ENCODE measurements around the gene ANKS1A.

The ANKS1A gene

DNA sequence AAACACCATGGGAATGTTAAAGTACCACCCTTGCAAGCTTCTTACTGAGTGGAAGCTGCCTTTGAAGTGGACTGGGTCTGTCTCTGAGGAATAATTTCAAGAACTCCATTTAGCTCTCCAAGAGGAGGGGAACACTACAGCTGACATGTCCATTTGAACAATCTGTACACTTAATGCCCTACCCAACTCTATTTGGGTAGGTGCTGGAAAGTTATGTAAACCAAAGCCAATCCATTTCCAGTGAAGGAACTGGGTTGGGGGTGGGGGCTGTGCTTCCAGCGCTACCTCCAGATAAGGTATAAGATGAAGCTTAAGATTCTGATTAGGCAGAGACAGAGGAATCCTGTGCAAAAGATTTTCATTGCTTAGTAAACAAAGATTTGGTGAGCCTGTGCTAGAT, 130.1 kb downstream of the ANKS1A start:
- DNase-seq (ENCODE audit: low read depth in 2 of 2, low spot score in 1 of 2), result no peak

DNA sequence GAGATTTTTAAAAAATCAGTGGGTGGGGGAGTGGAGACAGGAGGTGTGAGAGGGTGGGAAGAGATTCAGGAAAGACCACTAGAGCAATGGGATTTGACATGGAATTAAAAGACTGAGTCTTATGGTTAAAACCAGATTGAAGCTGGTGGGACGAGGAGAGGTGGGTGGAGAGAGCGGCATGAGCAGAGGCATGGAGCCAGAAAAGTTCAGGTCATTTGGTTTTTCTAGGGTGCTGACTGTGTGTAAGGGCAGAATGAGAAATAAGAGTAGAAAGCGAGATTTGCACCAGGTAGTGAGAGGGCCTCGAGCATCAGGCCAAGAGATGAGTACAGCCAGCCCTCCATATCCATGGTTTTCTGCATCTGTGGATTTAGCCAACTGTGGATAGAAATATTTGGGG, 130.8 kb downstream of the ANKS1A start:
- DNase-seq (ENCODE audit: low read depth in 2 of 2, low spot score in 1 of 2), result no peak

DNA sequence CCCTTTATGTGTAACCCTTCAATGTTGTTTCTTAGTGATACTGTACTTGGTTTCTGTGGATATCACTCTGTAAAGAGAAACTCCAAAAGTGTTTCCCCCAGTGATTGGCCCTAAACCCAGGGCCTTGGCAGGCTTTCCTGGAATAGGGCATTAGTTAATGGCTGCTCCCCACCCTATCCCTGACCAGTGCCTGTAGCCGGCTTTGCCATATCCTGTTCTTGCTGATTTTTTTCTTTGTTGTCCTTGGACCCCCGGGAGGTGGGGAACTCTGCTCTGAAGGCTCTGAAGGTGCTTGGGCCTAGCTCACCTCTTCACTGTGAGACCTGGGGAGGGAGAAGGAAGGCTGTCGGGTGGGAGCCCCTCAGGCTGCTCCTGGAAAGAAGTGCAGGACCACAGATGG, 131.9 kb downstream of the ANKS1A start:
- DNase-seq (ENCODE audit: low read depth in 2 of 2, low spot score in 1 of 2), result no peak

GRCh38 chr6:35023091-35024000, 134.3 kb downstream of the ANKS1A start:
- DNase-seq (ENCODE audit: low read depth in 2 of 2, low spot score in 1 of 2), result no peak

GRCh38 chr6:35024551-35025054, 135.5 kb downstream of the ANKS1A start:
- no peak for DNase-seq (ENCODE audit: low read depth in 2 of 2, low spot score in 1 of 2)

- no peak for DNase-seq (ENCODE audit: low read depth in 2 of 2, low spot score in 1 of 2)
Measured at GRCh38 chr6:35025232-35026188, 136.5 kb downstream of the ANKS1A start.

DNA sequence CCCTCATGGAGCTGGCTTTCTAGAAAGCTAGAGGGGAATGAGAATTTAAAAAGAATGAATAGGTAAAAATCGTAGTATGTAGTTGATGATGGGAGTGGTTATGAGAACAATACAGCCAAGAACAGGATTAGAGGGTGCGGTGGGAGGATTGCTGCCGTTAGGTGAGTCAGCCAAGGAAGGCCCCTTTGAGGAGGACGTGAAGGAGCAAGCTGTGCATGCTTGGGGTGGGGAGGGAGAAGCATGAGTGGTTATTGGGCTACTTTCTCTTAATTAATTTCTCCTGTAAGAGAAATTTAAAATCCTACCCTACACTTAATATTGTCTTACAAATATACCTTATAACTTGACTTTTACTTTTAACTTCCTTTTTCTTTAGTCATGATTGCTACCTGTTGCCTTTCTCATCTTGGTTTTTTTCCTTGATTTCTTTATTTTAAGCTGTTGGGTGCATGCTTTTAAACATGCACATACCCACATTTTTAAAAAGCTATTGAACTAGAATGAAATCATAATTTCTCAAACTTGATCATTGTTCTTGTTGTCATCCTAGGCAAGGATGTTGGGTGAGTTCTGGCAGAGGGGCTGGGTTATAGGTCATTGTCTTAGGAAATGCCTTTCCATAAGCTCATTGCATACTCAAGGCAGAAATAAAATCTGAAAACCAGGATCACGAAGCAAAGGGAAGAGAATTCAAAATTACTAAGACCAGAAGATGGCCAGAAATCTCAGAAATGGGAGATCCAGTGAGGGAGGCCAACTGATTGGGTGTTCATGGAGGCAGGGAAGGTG, 137.6 kb downstream of the ANKS1A start:
- DNase-seq (ENCODE audit: low read depth in 2 of 2, low spot score in 1 of 2), result no peak

DNA sequence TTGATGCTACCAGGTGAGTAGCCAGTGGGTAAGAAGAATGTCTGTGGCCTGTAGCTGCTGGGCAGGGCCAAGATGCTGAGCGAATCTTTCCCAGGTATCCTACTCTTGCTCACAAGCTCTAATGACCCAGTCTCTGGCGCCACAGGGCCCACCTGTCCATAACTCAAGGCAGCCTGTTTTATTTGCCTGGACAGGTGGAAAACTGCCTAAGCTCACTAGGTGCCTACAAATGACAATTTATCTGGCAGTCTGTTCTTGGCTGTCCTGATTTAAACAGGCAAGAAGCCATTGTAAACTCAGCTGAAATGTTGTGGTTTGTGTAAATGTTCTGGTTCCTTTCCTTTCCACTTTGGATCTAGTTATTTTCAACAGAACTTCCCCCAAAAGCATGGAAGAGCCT, 138.8 kb downstream of the ANKS1A start:
- DNase-seq (ENCODE audit: low read depth in 2 of 2, low spot score in 1 of 2), result no peak

GRCh38 chr6:35028781-35029769, 140.0 kb downstream of the ANKS1A start:
- no peak for DNase-seq (ENCODE audit: low read depth in 2 of 2, low spot score in 1 of 2)

GRCh38 chr6:35030099-35030498, 141.0 kb downstream of the ANKS1A start:
- DNase-seq (ENCODE audit: low read depth in 2 of 2, low spot score in 1 of 2), result no peak

DNA sequence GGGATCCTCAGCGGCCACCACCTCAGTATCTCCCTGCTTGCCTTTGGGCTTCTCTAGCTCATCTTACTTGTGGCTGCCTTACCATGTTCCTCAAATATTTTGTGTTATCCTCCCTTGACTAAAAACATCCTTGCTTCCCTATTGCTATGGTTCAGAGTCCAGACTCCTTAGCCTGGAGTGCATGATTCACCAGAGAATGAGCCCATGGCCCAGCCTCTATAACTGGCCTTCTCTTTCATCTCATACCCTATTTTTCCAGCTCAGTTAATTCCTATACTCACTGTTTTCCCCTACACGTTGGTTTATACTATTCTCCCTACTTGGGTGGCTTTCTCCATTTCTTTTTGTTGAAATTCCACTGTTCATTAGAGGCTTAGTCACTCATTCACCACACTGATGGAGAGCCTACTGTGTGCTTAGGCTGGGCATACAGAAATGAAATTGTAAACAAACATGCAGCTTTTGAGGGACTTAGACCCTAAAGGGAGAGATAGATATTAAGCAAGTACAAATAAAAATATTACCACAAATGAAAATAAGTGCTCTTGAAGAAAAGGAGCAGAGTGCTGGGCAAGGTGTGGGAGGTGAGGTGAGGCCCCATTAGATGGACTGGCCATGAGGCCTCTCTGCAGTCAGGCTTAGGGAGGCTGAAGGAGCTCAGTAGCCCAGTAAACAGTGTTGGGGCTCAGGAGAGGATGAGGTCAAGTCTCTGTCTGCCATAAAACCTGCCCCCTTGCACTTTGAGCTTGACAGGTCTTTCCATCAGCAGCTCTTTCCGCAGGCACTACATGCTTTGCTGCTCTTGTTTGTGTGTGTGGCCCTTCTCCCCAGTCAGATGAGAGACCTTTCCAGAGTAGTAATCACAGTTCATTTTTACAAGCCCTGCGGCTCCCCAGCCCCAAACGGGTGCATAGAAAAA, 142.8 kb downstream of the ANKS1A start:
- DNase-seq (ENCODE audit: low read depth in 2 of 2, low spot score in 1 of 2), result no peak

GRCh38 chr6:35033683-35034082, 144.6 kb downstream of the ANKS1A start:
- DNase-seq (ENCODE audit: low read depth in 2 of 2, low spot score in 1 of 2), result no peak

DNA sequence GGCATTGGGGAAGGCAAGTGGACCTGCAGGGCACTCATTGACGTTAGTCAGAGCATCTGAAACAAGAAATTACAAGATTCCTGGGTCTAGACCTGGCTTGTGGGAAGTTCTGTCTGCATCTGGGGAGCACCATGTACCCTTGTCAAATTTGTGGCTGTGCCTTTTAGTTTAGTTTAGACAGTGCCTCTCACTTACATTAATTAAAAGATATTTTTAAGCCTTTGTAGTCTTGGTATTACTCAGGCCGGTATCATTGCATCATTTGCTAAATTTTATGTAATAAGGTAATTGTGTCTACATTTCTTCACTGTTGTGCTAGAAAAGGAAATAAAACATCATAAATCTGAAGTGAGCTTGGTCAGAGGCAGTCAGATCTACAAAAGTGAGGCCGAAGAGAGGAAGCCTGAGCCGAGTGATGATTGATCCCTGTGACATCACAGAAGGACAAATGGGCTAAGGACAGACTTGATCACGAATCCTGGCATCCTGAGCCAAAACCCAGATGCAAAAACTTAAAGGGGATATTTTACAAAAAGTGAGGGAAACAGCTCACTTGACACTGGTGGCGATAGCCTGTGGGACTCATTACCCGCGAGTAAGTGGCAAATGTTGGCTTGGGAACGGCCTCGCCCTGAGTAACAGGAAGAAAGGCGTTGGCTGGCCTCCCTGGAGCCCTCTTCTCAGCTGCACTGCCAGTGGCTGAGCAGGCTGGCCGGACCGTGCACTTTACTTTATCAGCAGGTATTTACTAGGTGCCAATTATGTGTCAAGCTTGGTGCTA, 145.5 kb downstream of the ANKS1A start:
- no peak for DNase-seq (ENCODE audit: low read depth in 2 of 2, low spot score in 1 of 2)

DNA sequence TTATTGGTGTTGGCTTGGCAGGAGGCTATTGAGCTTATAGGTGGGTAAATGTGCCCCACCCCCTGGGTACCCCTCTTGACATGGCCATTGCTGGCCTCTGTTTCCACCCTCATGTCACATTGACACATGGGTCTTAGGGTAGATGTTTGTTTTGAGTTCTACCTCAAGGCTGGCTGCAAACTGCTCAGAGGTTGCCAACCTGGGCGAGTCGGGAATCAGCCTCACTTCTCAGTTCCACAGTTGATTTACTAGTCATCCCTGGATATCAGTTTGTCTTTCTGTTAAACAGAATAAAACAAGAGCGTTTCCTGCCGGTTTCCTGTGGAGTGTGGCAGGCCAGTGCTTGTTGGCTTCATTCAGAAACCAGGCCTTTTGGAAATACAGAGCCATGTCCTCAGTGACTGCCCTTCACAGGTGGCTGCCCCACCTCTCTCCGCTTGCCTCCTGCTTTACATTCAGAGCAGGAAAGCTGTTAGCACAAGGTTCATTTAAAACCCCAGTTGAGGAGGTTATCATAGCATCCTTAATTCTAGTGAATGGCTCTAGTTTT, 146.5 kb downstream of the ANKS1A start:
- DNase-seq (ENCODE audit: low read depth in 2 of 2, low spot score in 1 of 2), result no peak

DNA sequence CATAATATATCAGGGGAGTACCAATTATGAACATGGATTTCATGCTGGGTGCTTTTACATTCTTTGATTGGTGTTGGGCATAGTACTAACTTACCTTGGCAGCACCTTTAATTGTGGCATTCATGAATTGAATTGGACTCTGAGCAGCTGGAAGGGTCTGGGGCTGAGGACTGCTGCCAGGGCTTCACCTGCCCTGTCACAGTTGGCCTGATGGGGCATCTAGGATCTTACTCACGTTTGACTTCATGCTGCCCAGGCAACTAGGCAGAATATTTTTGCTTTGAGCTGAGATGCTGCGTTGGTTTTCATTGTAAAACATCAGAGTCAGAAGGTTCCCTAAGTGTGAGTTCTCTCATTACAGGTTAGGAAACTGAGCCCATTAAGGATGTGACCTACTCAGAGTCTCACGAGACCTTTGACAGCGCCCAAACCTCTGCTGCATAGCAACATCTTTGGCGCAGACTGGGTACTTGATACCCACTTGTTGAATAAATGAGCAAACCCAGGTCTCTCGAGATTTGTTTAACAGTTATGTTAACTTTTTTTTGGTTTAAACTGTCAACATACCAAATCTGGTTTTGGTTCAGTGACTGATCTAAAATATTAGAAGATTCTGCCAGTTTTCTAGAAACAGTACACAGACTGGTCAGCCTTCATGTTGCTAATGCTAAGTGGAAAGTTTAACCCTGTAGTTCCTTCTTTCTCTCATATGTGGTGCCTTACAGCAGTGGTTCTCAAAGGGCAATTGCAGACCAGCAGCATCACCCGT, 147.2 kb downstream of the ANKS1A start:
- no peak for DNase-seq (ENCODE audit: low read depth in 2 of 2, low spot score in 1 of 2)

GRCh38 chr6:35036828-35037663, 148.0 kb downstream of the ANKS1A start:
- DNase-seq (ENCODE audit: low read depth in 2 of 2, low spot score in 1 of 2), result no peak
